Neuronal stem cell (in vitro differentiated cells): ENCODE measurements around the gene SLC28A3.

ENCODE experiments used
- DNase-seq: peaks from one replicate; pipeline ENCODE4 v3.0.0-alpha.2; 2013; ENCODE audit warnings: low spot score
- H2AFZ ChIP-seq: one replicate; pipeline ENCODE4 v1.6.1; 2013; ENCODE audit warnings: mild to moderate bottlenecking, low read length, inconsistent platforms
- H2AK5ac ChIP-seq: 2 replicates; pipeline ENCODE4 v1.6.1; 2013; ENCODE audit warnings: low read depth, mild to moderate bottlenecking, inconsistent platforms, low read length, moderate library complexity, mixed read lengths
- H2BK120ac ChIP-seq: 2 replicates; pipeline ENCODE4 v1.6.1; 2013; ENCODE audit warnings: low read depth, mild to moderate bottlenecking, inconsistent platforms, low read length, moderate library complexity, mixed read lengths
- H2BK12ac ChIP-seq: one replicate; pipeline ENCODE4 v1.6.1; 2013; ENCODE audit warnings: low read length, inconsistent platforms
- H2BK15ac ChIP-seq: 2 replicates; pipeline ENCODE4 v1.6.1; 2013; ENCODE audit warnings: mild to moderate bottlenecking, low read length, inconsistent platforms, mixed read lengths
- H2BK5ac ChIP-seq: one replicate; pipeline ENCODE4 v1.6.1; 2013; ENCODE audit warnings: inconsistent platforms, mild to moderate bottlenecking, low read length, moderate library complexity
- H3K14ac ChIP-seq: one replicate; pipeline ENCODE4 v1.6.1; 2013; ENCODE audit warnings: low read length, inconsistent platforms
- H3K18ac ChIP-seq: 2 replicates; pipeline ENCODE4 v1.6.1; 2013; ENCODE audit warnings: low read length, inconsistent platforms
- H3K23ac ChIP-seq: 2 replicates; pipeline ENCODE4 v1.6.1; 2013; ENCODE audit warnings: low read depth, mild to moderate bottlenecking, mixed read lengths, low read length, inconsistent platforms; ENCODE audit not compliant: poor library complexity
- H3K27ac ChIP-seq: replicated peaks from 3 replicates; pipeline ENCODE4 v1.5.1; 2013; ENCODE audit warnings: low read length, inconsistent platforms
- H3K27me3 ChIP-seq, 3 experiments: 2 replicates each; pipeline ENCODE4 v1.6.1; 2013; ENCODE audit warnings: low read length in 3 of 3, mild to moderate bottlenecking in 2 of 3, inconsistent platforms in 1 of 3, low read depth in 1 of 3, mixed read lengths in 1 of 3, moderate library complexity in 1 of 3; ENCODE audit not compliant: control insufficient read depth in 3 of 3, insufficient read depth in 3 of 3
- H3K36me3 ChIP-seq, 2 donors: replicated peaks in 1 of 2; 2 replicates each; pipeline ENCODE4 v1.6.1; 2013; ENCODE audit warnings: low read length in 2 of 2; ENCODE audit not compliant: control insufficient read depth in 2 of 2, insufficient read depth in 2 of 2
- H3K4ac ChIP-seq: 2 replicates; pipeline ENCODE4 v1.6.1; 2013; ENCODE audit warnings: inconsistent platforms, mild to moderate bottlenecking, low read length, moderate library complexity
- H3K4me1 ChIP-seq, 2 donors: 1 replicate in 1 of 2; 2 replicates in 1 of 2; pipeline ENCODE4 v1.6.1; 2013; ENCODE audit warnings: low read length in 2 of 2, low read depth in 1 of 2; ENCODE audit not compliant: control insufficient read depth in 2 of 2, insufficient read depth in 1 of 2
- H3K4me2 ChIP-seq: one replicate; pipeline ENCODE4 v1.6.1; 2013; ENCODE audit warnings: mild to moderate bottlenecking, low read length, inconsistent platforms; ENCODE audit not compliant: insufficient read depth, poor library complexity, severe bottlenecking
- H3K4me3 ChIP-seq, 2 donors: 2 replicates each; pipeline ENCODE4 v1.5.1; 2013; ENCODE audit warnings: low read length in 2 of 2, mild to moderate bottlenecking in 2 of 2, inconsistent platforms in 1 of 2, moderate library complexity in 1 of 2
- H3K79me1 ChIP-seq: one replicate; pipeline ENCODE4 v1.6.1; 2013; ENCODE audit warnings: low read depth, mild to moderate bottlenecking, inconsistent platforms, low read length, moderate library complexity
- H3K9ac ChIP-seq: one replicate; pipeline ENCODE4 v1.6.1; 2013; ENCODE audit warnings: mild to moderate bottlenecking, low read depth, low read length, inconsistent platforms; ENCODE audit not compliant: poor library complexity
- H3K9me3 ChIP-seq, 2 donors: replicated peaks in 1 of 2; 2 replicates each; pipeline versions ENCODE3 to v1.6.1; 2013; ENCODE audit warnings: low read length in 2 of 2, mild to moderate bottlenecking in 2 of 2, inconsistent platforms in 1 of 2, low read depth in 1 of 2, mixed read lengths in 1 of 2, moderate library complexity in 1 of 2; ENCODE audit not compliant: control insufficient read depth in 2 of 2, insufficient read depth in 1 of 2
- H4K8ac ChIP-seq: one replicate; pipeline ENCODE4 v1.6.1; 2013; ENCODE audit warnings: low read depth, mild to moderate bottlenecking, inconsistent platforms, low read length, moderate library complexity
- H4K91ac ChIP-seq: one replicate; pipeline ENCODE4 v1.6.1; 2013; ENCODE audit warnings: low read length, low read depth, mild to moderate bottlenecking, inconsistent platforms; ENCODE audit not compliant: poor library complexity
- WGBS, 2 donors: extraction: QIAGEN DNeasy Blood & Tissue Kit; methylation state at CpG; one replicate each; pipeline ENCODE4 v1.1.7; 2013; ENCODE audit warnings: missing lambda C conversion rate in 2 of 2, mixed read lengths in 1 of 2; ENCODE audit not compliant: insufficient read length in 2 of 2, insufficient replicate concordance in 1 of 2; ENCODE audit errors: extremely low coverage in 2 of 2; 5-methylcytosine and 5-hydroxymethylcytosine counted together

Gene SLC28A3

GRCh38 chr9:84294241-84294950 is 46.2 kb downstream of the SLC28A3 start:
- H3K27me3 ChIP-seq = no peaks in the 10 kb centered on the region
- H3K9ac ChIP-seq = no peak overlapping the region
- no peak overlapping the region for H2BK5ac ChIP-seq
- H3K4me1 ChIP-seq = no peaks in the 10 kb centered on the region
- H3K4ac ChIP-seq = no peak overlapping the region
- no peak overlapping the region for H3K4me3 ChIP-seq
- H3K14ac ChIP-seq = no peak overlapping the region
- no peak overlapping the region for H3K27ac ChIP-seq
- H2BK120ac ChIP-seq = no peak overlapping the region
- no peak overlapping the region for H3K18ac ChIP-seq
- no peak overlapping the region for H3K23ac ChIP-seq
- no peak overlapping the region for H2BK12ac ChIP-seq
- H2AK5ac ChIP-seq = no peak overlapping the region
- DNase-seq = no peak
- H3K36me3 ChIP-seq = no peaks in the 10 kb centered on the region
- no peak overlapping the region for H4K91ac ChIP-seq
- no peak overlapping the region for H2BK15ac ChIP-seq
- no CpG with 5 or more reads among the region's 5 CpGs for WGBS, 2 donors
- H3K4me2 ChIP-seq = no peak overlapping the region
- H2AFZ ChIP-seq = no peak overlapping the region
- H3K79me1 ChIP-seq = no peaks in the 10 kb centered on the region
- no peaks in the 10 kb centered on the region for H3K9me3 ChIP-seq
- no peak overlapping the region for H4K8ac ChIP-seq

DNA sequence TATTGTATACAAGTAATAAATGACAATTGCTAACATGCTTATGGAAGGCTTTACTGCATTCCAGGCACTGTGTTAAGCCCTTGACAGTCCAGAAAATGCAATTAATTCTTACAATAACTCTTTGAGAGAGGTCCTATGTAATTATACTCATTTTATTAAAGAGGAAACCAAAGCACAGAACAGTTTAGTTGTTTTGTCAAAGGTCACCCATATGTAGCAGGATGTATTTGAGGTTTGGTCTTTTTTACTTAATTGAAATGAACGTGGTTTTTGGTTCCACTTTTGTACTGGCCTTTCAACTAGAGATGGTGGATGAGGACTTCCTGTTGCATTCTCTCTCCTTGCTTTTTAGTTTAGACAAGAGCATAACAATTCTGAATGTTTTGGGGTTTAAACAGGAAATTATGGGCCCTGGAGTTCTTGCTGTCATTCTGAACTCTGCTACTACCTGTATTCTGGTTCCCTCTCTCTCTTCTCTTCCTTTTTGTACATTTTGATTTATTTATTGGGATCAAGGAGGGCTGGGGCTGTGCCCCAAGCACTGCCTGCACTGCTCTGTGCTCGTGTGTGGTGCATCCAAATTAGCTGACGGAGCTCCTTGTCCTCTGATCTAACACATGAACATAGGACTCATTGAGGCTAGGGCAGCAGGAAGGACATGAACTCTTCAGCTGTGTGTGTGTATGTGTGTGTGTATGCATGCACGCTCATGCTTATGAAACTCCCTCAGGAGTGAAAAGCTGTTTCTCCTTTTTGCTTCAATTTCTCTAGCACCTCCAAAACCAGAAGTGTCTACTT is 47.4 kb downstream of the SLC28A3 start:
- no peak overlapping the region for H3K9ac ChIP-seq
- no peak for DNase-seq
- H2BK5ac ChIP-seq = no peak overlapping the region
- H2AFZ ChIP-seq = no peak overlapping the region
- no peak overlapping the region for H3K14ac ChIP-seq
- no CpG with 5 or more reads among the region's 4 CpGs for WGBS, 2 donors
- no peak overlapping the region for H2BK12ac ChIP-seq
- no peaks in the 10 kb centered on the region for H3K4me1 ChIP-seq
- no peak overlapping the region for H3K4me2 ChIP-seq
- H2BK120ac ChIP-seq = no peak overlapping the region
- no peaks in the 10 kb centered on the region for H3K79me1 ChIP-seq
- no peaks in the 10 kb centered on the region for H3K9me3 ChIP-seq
- H3K18ac ChIP-seq = no peak overlapping the region
- no peak overlapping the region for H3K27ac ChIP-seq
- no peak overlapping the region for H2AK5ac ChIP-seq
- H3K4ac ChIP-seq = no peak overlapping the region
- H3K36me3 ChIP-seq = no peaks in the 10 kb centered on the region
- no peak overlapping the region for H2BK15ac ChIP-seq
- H3K23ac ChIP-seq = no peak overlapping the region
- no peak overlapping the region for H4K8ac ChIP-seq
- no peaks in the 10 kb centered on the region for H3K27me3 ChIP-seq
- H4K91ac ChIP-seq = no peak overlapping the region
- no peak overlapping the region for H3K4me3 ChIP-seq

DNA sequence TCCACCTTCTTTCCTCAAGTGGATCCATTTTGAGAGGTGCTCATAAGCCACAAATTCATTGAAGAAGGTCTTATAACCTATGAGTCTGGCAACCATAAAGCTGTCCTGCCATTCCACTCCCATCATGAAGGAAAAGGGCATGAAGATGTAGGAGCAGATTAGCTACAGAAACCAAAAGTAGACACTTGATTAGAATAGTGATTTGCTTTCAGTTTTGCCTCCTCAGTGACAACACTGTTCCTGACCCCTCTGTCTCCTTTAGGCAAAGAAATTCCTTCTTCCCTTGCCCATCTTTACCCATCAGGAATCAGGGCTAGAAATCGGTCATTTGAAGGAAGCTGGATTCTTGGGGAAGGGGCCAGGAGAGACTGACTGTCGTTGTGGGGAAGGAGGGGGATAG is 55.2 kb downstream of the SLC28A3 start:
- Histone ChIP-seq H3K27me3 (no peaks in the 10 kb centered on the region), H3K14ac (no peak overlapping the region), H3K27ac (no peak overlapping the region), H3K18ac (no peak overlapping the region), H3K4me3 (no peak overlapping the region), H2BK120ac (no peak overlapping the region), H3K4me2 (no peak overlapping the region), H2AFZ (no peak overlapping the region), H4K8ac (no peak overlapping the region), H2BK15ac (no peak overlapping the region), H3K23ac (no peak overlapping the region), H2BK12ac (no peak overlapping the region), H3K9ac (no peak overlapping the region), H4K91ac (no peak overlapping the region), H3K9me3 (no peaks in the 10 kb centered on the region), H3K36me3 (no peaks in the 10 kb centered on the region), H2BK5ac (no peak overlapping the region), H3K4ac (no peak overlapping the region), H3K4me1 (peaks cover 0 to 3% of the 10 kb centered on the region in 2 donors), H3K79me1 (no peaks in the 10 kb centered on the region), H2AK5ac (no peak overlapping the region)
- DNase-seq = no peak
- WGBS, 2 donors = no CpG with 5 or more reads among the region's 2 CpGs

DNA sequence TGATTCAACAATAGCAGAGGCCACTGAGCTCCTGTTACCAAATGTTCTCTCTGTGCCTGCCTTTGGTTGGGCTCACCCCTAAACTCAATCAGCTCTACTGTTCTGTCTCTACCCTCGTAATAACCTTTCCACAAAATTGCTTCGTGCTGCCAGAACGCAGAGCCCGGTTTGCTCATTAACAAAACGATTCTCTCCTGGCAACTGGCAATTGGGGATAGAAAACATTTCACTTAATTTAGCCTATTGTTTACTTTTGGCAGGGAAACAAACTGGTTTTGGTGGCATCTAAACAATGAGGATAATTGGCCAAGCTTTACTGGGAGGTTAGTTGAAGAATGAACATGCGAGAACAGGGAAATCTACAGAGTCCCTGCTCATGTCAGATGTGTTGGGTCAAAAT is 56.6 kb downstream of the SLC28A3 start:
- H2AK5ac ChIP-seq = no peak overlapping the region
- no peaks in the 10 kb centered on the region for H3K36me3 ChIP-seq
- H3K14ac ChIP-seq = no peak overlapping the region
- H3K23ac ChIP-seq = no peak overlapping the region
- no CpG with 5 or more reads among the region's 6 CpGs for WGBS, 2 donors
- H3K4me1 ChIP-seq = peaks cover 0 to 3% of the 10 kb centered on the region in 2 donors
- no peak overlapping the region for H3K4ac ChIP-seq
- no peaks in the 10 kb centered on the region for H3K27me3 ChIP-seq
- no peak overlapping the region for H2BK12ac ChIP-seq
- H2BK15ac ChIP-seq = no peak overlapping the region
- no peak overlapping the region for H3K9ac ChIP-seq
- no peak overlapping the region for H4K8ac ChIP-seq
- H2BK120ac ChIP-seq = no peak overlapping the region
- H3K9me3 ChIP-seq = no peaks in the 10 kb centered on the region
- no peak overlapping the region for H4K91ac ChIP-seq
- no peak overlapping the region for H2BK5ac ChIP-seq
- no peak overlapping the region for H3K27ac ChIP-seq
- no peak for DNase-seq
- no peak overlapping the region for H3K4me2 ChIP-seq
- H2AFZ ChIP-seq = no peak overlapping the region
- no peak overlapping the region for H3K4me3 ChIP-seq
- H3K18ac ChIP-seq = no peak overlapping the region
- H3K79me1 ChIP-seq = no peaks in the 10 kb centered on the region
